Dendritic cell treated with granulocyte-macrophage colony-stimulating factor and Interleukin-4, amounts not matched to agents 40 ng/mL and 50 ng/mL, for 4 days (primary cell): ENCODE results near the gene FBXO5.
A peak's percentile ranks its signal among the peaks of the same experiment; 100 is the strongest.
"Not testable (repeated sequence)": the region's sequence is repeated elsewhere in the genome, so short reads cannot be mapped to it uniquely, and the experiment has no call there.

Experiments used
- H3K27ac Mint-ChIP-seq: one replicate; pipeline ENCODE4 v1.8.0; 2022; ENCODE audit warnings: mild to moderate bottlenecking, mixed read lengths
- H3K27me3 Mint-ChIP-seq: one replicate; pipeline ENCODE4 v1.8.0; 2022; ENCODE audit warnings: mild to moderate bottlenecking, mixed read lengths
- H3K36me3 Mint-ChIP-seq: one replicate; pipeline ENCODE4 v1.8.0; 2022; ENCODE audit warnings: low read depth, mixed read lengths
- H3K4me1 Mint-ChIP-seq: one replicate; pipeline ENCODE4 v1.8.0; 2022; ENCODE audit warnings: low read depth, mixed read lengths
- H3K4me3 Mint-ChIP-seq: one replicate; pipeline ENCODE4 v1.8.0; 2022; ENCODE audit warnings: mild to moderate bottlenecking, moderate library complexity, mixed read lengths
- H3K9me3 Mint-ChIP-seq: one replicate; pipeline ENCODE4 v1.8.0; 2022; ENCODE audit warnings: mixed read lengths
- intact Hi-C: fragments of 100-400 bp; cut with micrococcal nuclease; formaldehyde crosslinking; loops from one replicate; pipeline ENCODE4 v1.15.0; 2022

FBXO5 gene

GRCh38 chr6:153003366-153003690 is 20.5 kb upstream of the FBXO5 start:
- Mint-ChIP-seq H3K4me1 (peaks cover 33% of the 10 kb centered on the region), H3K4me3 (peak overlapping the region; percentile 98), H3K27ac (peak overlapping the region; percentile 93), H3K36me3 (peaks cover 22% of the 10 kb centered on the region), H3K9me3 (no peaks in the 10 kb centered on the region), H3K27me3 (no peaks in the 10 kb centered on the region)
- intact Hi-C loops = loop anchor here (2.0 kb wide), 1 partner anchor 19 kb away; no protein-coding TSS in a partner anchor

- Mint-ChIP-seq H3K4me1 (peaks cover 33% of the 10 kb centered on the region), H3K27ac (peak within 1 kb of the TSS; percentile 93), H3K4me3 (peak within 1 kb of the TSS; percentile 98), H3K36me3 (peaks cover 22% of the 10 kb centered on the region), H3K9me3 (no peaks in the 10 kb centered on the region), H3K27me3 (no peaks in the 10 kb centered on the region)
- intact Hi-C loops = loop anchor here (2.0 kb wide), 1 partner anchor 18 kb away; no protein-coding TSS in a partner anchor
Measured at GRCh38 chr6:153002613-153003365, 19.9 kb upstream of the FBXO5 start, which contains the start of gene MTRF1L. Gene MTRF1L, minus strand, starts transcription at chr6:153002709. Its CDS starts 24 bp downstream, at chr6:153002685.

GRCh38 chr6:153001767-153002612 is 19.1 kb upstream of the FBXO5 start:
- intact Hi-C loops = loop anchor here (2.0 kb wide), 1 partner anchor 17 kb away; no protein-coding TSS in a partner anchor
- Mint-ChIP-seq H3K9me3 (no peaks in the 10 kb centered on the region), H3K4me1 (peaks cover 33% of the 10 kb centered on the region), H3K4me3 (peak overlapping the region; percentile 98), H3K27me3 (no peaks in the 10 kb centered on the region), H3K36me3 (peaks cover 30% of the 10 kb centered on the region), H3K27ac (peak overlapping the region; percentile 93)

GRCh38 chr6:153000790-153001189 is 17.9 kb upstream of the FBXO5 start:
- intact Hi-C loops, H3K27ac Mint-ChIP-seq, H3K27me3 Mint-ChIP-seq, H3K9me3 Mint-ChIP-seq, H3K4me3 Mint-ChIP-seq: not testable (repeated sequence)
- Mint-ChIP-seq H3K4me1 (peaks cover 33% of the 10 kb centered on the region), H3K36me3 (peaks cover 40% of the 10 kb centered on the region)

GRCh38 chr6:153000243-153000642 is 17.4 kb upstream of the FBXO5 start:
- Mint-ChIP-seq H3K36me3 (peaks cover 40% of the 10 kb centered on the region), H3K27me3 (no peaks in the 10 kb centered on the region), H3K9me3 (no peaks in the 10 kb centered on the region), H3K4me1 (peaks cover 33% of the 10 kb centered on the region), H3K4me3 (no peak overlapping the region), H3K27ac (no peak overlapping the region)
- intact Hi-C loops = no loop called here

GRCh38 chr6:152999538-152999937 is 16.7 kb upstream of the FBXO5 start:
- H3K27ac Mint-ChIP-seq, H3K27me3 Mint-ChIP-seq, H3K9me3 Mint-ChIP-seq, intact Hi-C loops, H3K4me3 Mint-ChIP-seq: not testable (repeated sequence)
- Mint-ChIP-seq H3K36me3 (peaks cover 40% of the 10 kb centered on the region), H3K4me1 (peaks cover 33% of the 10 kb centered on the region)

GRCh38 chr6:152993847-152994246 is 11.0 kb upstream of the FBXO5 start:
- Mint-ChIP-seq H3K4me1 (peaks cover 13% of the 10 kb centered on the region), H3K9me3 (no peaks in the 10 kb centered on the region), H3K27ac (no peak overlapping the region), H3K4me3 (no peak overlapping the region), H3K36me3 (peaks cover 60% of the 10 kb centered on the region), H3K27me3 (no peaks in the 10 kb centered on the region)
- intact Hi-C loops = no loop called here

- intact Hi-C loops = no loop called here
- H3K36me3 Mint-ChIP-seq = peaks cover 60% of the 10 kb centered on the region
- H3K9me3 Mint-ChIP-seq = no peaks in the 10 kb centered on the region
- no peaks in the 10 kb centered on the region for H3K27me3 Mint-ChIP-seq
- peaks cover 13% of the 10 kb centered on the region for H3K4me1 Mint-ChIP-seq
- H3K4me3 Mint-ChIP-seq = no peak overlapping the region
- no peak overlapping the region for H3K27ac Mint-ChIP-seq
Measured at GRCh38 chr6:152993431-152993830, 10.6 kb upstream of the FBXO5 start.

GRCh38 chr6:152986978-152987377 is 4.1 kb upstream of the FBXO5 start:
- intact Hi-C loops = no loop called here
- Mint-ChIP-seq H3K9me3 (no peaks in the 10 kb centered on the region), H3K36me3 (peaks cover 47% of the 10 kb centered on the region), H3K27ac (no peak overlapping the region), H3K4me1 (peaks cover 18% of the 10 kb centered on the region), H3K4me3 (no peak overlapping the region), H3K27me3 (no peaks in the 10 kb centered on the region)

GRCh38 chr6:152985300-152985699 is 2.5 kb upstream of the FBXO5 start:
- peaks cover 25% of the 10 kb centered on the region for H3K4me1 Mint-ChIP-seq
- intact Hi-C loops = loop anchor here (2.0 kb wide), 1 partner anchor 18 kb away; the partner anchor contains the start of gene MTRF1L
- not testable (repeated sequence) for H3K27ac Mint-ChIP-seq, H3K4me3 Mint-ChIP-seq, H3K9me3 Mint-ChIP-seq, H3K27me3 Mint-ChIP-seq
- peaks cover 33% of the 10 kb centered on the region for H3K36me3 Mint-ChIP-seq

- Mint-ChIP-seq H3K4me1 (peaks cover 29% of the 10 kb centered on the region), H3K27me3 (no peaks in the 10 kb centered on the region), H3K4me3 (peak overlapping the region; percentile 86), H3K27ac (peak overlapping the region; percentile 93), H3K36me3 (peaks cover 25% of the 10 kb centered on the region), H3K9me3 (no peaks in the 10 kb centered on the region)
- intact Hi-C loops = loop anchor here (2.0 kb wide), 1 partner anchor 18 kb away; the partner anchor contains the start of gene MTRF1L
Measured at GRCh38 chr6:152984513-152984872, 1.7 kb upstream of the FBXO5 start.

- intact Hi-C loops = loop anchor here (2.0 kb wide), 1 partner anchor 19 kb away; the partner anchor contains the start of gene MTRF1L
- Mint-ChIP-seq H3K4me1 (peaks cover 29% of the 10 kb centered on the region), H3K9me3 (no peaks in the 10 kb centered on the region), H3K36me3 (peaks cover 25% of the 10 kb centered on the region), H3K27ac (peak overlapping the region; percentile 93), H3K27me3 (no peaks in the 10 kb centered on the region), H3K4me3 (peak overlapping the region; percentile 86)
Measured at GRCh38 chr6:152983637-152984512, 1.0 kb upstream of the FBXO5 start.
